NCI-H345 treated with DMSO at 0.1 percent for 48 hours (cell line): ENCODE data around the gene AKAP8.
A peak's percentile ranks its signal among the peaks of the same experiment; 100 is the strongest.
"Not testable (repeated sequence)": the region's sequence is repeated elsewhere in the genome, so short reads cannot be mapped to it uniquely, and the experiment has no call there.

ENCODE experiments used
- DNase-seq: peaks from one replicate; lab custom pipeline; 2025; ENCODE audit not compliant: unreplicated experiment; lab: John Stamatoyannopoulos, UW

The AKAP8 gene

GRCh38 chr19:15335992-15336391 lies 43.6 kb downstream of the AKAP8 start:
- not testable (repeated sequence) for DNase-seq

GRCh38 chr19:15332311-15332996 lies 47.1 kb downstream of the AKAP8 start, which contains the start of gene BRD4:
TSS of gene BRD4 (minus strand) at chr19:15332539. CDS start at chr19:15273099, 59,440 bp downstream.
- DNase-seq, result peak; percentile 14

- no peak for DNase-seq
Observed at GRCh38 chr19:15331419-15332310, 47.9 kb downstream of the AKAP8 start.

- no peak for DNase-seq
Observed at GRCh38 chr19:15330801-15331418, 48.7 kb downstream of the AKAP8 start.

- DNase-seq, result no peak
Observed at GRCh38 chr19:15328312-15328711, 51.3 kb downstream of the AKAP8 start.

GRCh38 chr19:15324791-15325519 lies 54.6 kb downstream of the AKAP8 start:
- no peak for DNase-seq

- no peak for DNase-seq
Observed at GRCh38 chr19:15323496-15324235, 55.9 kb downstream of the AKAP8 start.

- no peak for DNase-seq
Observed at GRCh38 chr19:15321739-15322138, 57.8 kb downstream of the AKAP8 start.

GRCh38 chr19:15320116-15320515 lies 59.5 kb downstream of the AKAP8 start:
- DNase-seq, result no peak

- no peak for DNase-seq
Observed at GRCh38 chr19:15318241-15318691, 61.3 kb downstream of the AKAP8 start.

GRCh38 chr19:15317392-15318071 lies 62.1 kb downstream of the AKAP8 start:
- DNase-seq, result no peak

GRCh38 chr19:15316498-15316897 lies 63.1 kb downstream of the AKAP8 start:
- DNase-seq, result no peak

GRCh38 chr19:15315101-15315500 lies 64.5 kb downstream of the AKAP8 start:
- DNase-seq, result no peak

GRCh38 chr19:15313649-15314279 lies 65.8 kb downstream of the AKAP8 start:
- DNase-seq, result no peak

- DNase-seq, result no peak
Observed at GRCh38 chr19:15307169-15307568, 72.4 kb downstream of the AKAP8 start.

- DNase-seq, result no peak
Observed at GRCh38 chr19:15305582-15306334, 73.8 kb downstream of the AKAP8 start.

- DNase-seq, result no peak
Observed at GRCh38 chr19:15304140-15304705, 75.4 kb downstream of the AKAP8 start.
